ENCODE data around the gene IKZF2. TPM values are rescaled to one million over a fixed set of nuclear protein-coding genes. Genes with fewer than 3 reads are reported as not detected.

IKZF2 gene
- total RNA-seq, 1 experiment from 2014 or later: 3.0 TPM

GRCh38 chr2:212995920-212996319 is 155.5 kb downstream of the IKZF2 start:
- H2AK5ac ChIP-seq (ENCODE audit: insufficient read length, low read length): no peak overlapping the region
- WGBS (ENCODE audit: extremely low coverage, insufficient read length, low lambda C conversion rate): no CpG with 5 or more reads among the region's 2 CpGs
- H3K18ac ChIP-seq (ENCODE audit: insufficient read length, low read depth, low read length): no peak overlapping the region
- no peak overlapping the region for H3K4ac ChIP-seq (ENCODE audit: low read depth, low read length)
- H2BK20ac ChIP-seq (ENCODE audit: low read depth, low read length, poor library complexity, severe bottlenecking): no peak overlapping the region
- Mint-ChIP-seq H3K9me3 (no peaks in the 10 kb centered on the region), H3K27ac (no peak overlapping the region), H3K4me3 (no peak overlapping the region), H3K36me3 (ENCODE audit: insufficient read depth in 1 of 3, low read depth in 3 of 3) (no peaks in the 10 kb centered on the region), H3K27me3 (ENCODE audit: low read depth) (no peaks in the 10 kb centered on the region; the same call in 1 of the 2 replicates), H3K4me1 (peaks cover 3 to 10% of the 10 kb centered on the region in 2 experiments)
- H3K4me2 ChIP-seq (ENCODE audit: insufficient read depth, insufficient read length, low read length): no peak overlapping the region
- no peak overlapping the region for H2BK12ac ChIP-seq (ENCODE audit: insufficient read length, low read depth, low read length)
- no peak overlapping the region for H3K9ac ChIP-seq (ENCODE audit: extremely low read depth, insufficient read length, low read length)
- H4K5ac ChIP-seq (ENCODE audit: insufficient read length, low read depth, low read length): no peak overlapping the region
- H4K20me1 ChIP-seq (ENCODE audit: control insufficient read depth, insufficient read depth, insufficient read length): no peaks in the 10 kb centered on the region
- no peak for DNase-seq
- no peak for TF ChIP-seq CTCF (conservative IDR thresholded peaks at IDR 0.05)
- H3K27me3 ChIP-seq (ENCODE audit: insufficient read depth, low read length): no peaks in the 10 kb centered on the region
- no peak overlapping the region for H3K14ac ChIP-seq (ENCODE audit: insufficient read depth, low read length)
- no peak overlapping the region for H2BK120ac ChIP-seq (ENCODE audit: low read depth, low read length, poor library complexity, severe bottlenecking)
- no peaks in the 10 kb centered on the region for H3K79me1 ChIP-seq (ENCODE audit: insufficient read depth, low read depth, low read length, poor library complexity, severe bottlenecking)
- no peak overlapping the region for H2BK15ac ChIP-seq (ENCODE audit: low read depth, low read length)
- no peak overlapping the region for H3T11ph ChIP-seq (ENCODE audit: low read length)
- H3K23ac ChIP-seq (ENCODE audit: insufficient read length, low read depth, low read length): no peak overlapping the region
- no peak overlapping the region for H3K27ac ChIP-seq (ENCODE audit: insufficient read length, low read depth, low read length)
- no peak overlapping the region for H2BK5ac ChIP-seq (ENCODE audit: insufficient read length, low read length)
- no peaks in the 10 kb centered on the region for H3K4me1 ChIP-seq (ENCODE audit: insufficient read depth, low read length)
- H4K8ac ChIP-seq (replicated peaks; ENCODE audit: insufficient read length, low read depth, low read length): no peak overlapping the region
- no peak overlapping the region for H4K91ac ChIP-seq (ENCODE audit: insufficient read length, low read depth, low read length)
- H3K23me2 ChIP-seq (ENCODE audit: insufficient read length, low read depth, low read length, poor library complexity, severe bottlenecking): no peaks in the 10 kb centered on the region
- no peaks in the 10 kb centered on the region for H3K9me3 ChIP-seq (ENCODE audit: control insufficient read depth, low read depth, low read length)
- H3K56ac ChIP-seq (ENCODE audit: insufficient read length, low read depth, low read length): no peak overlapping the region
- no peak overlapping the region for H2AFZ ChIP-seq (ENCODE audit: low read length)
- no peaks in the 10 kb centered on the region for H3K79me2 ChIP-seq (ENCODE audit: insufficient read depth, low read length)
